COR-L47 (cell line): ENCODE results near the gene TIMP1.

Experiments used
- DNase-seq: peaks from one replicate; lab custom pipeline; 2025; lab: John Stamatoyannopoulos, UW

TIMP1 gene

DNA sequence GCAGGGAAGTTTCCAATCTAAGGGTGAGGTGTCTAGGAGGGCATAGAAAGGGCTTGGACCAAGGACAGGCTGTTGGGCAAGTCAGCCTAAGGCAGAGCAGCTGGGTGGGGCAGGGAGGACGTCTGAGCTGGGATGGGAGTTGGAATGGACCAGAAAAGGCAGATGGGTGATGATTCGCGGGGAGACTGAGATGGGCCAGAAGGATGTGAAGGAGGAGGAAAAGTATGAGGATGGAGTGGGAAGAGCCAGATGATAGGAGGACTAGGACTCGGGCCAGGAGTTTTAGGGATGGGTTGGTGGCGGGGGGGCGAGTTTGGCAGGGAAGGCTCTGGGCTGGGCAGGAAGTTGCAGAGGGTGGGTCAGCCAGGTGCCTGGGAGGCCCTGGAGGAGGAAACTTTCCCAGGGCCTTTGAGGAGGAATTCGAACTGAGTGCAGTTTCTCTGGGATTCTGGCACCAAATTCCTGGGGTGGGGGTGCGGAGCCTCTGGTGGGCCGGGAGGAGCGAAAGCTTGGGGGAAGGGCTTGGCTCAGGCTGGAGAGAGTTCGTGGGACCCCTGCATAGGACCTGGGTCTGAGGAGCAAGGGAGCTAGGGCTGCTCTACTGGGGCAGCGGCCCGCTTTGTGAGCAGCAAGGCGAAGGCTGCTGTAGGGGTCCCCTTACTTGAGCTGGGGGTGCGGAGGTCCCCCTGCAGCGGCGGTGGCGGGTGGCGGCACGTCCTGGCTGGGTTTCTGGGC lies 8.7 kb upstream of the TIMP1 start:
- DNase-seq: no peak

- DNase-seq: no peak
Observed at GRCh38 chrX:47574076-47574546, 8.1 kb upstream of the TIMP1 start.

DNA sequence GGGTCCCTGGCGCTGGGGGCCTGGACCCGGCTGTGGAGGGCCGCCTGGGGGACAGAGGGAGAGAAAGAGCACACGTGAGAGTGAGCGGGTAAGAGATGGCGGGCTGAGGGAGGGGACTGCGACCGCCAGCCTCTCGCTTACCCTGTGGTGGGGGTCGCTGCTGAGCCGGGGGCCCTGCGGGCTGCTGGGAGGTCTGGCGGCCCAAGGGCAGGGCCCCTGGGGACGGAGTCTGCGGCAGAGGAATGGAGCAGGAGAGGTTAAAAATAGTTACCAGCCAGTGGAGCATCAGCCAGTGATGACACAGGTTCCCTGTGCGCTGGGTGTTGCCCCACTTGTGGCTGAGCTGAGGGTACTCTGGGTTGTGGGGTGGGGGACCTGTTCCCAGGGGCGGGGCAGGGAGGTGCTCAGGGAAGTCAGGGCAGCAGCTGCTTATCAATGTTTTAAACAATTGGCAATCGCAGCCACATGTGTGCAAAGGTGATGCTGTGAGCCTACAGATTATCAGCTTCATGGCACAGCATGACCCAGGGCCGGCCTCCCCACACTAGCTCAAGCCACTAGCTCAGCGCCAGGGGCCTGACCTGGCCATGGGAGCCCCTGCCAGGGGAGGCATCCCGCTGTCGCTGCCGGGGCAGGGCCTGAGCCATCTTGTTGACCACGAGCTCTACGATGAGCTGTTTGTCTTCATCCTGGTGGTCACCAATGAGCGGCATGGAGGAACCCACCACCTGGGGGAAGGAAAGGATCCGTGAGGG lies 7.5 kb upstream of the TIMP1 start:
- DNase-seq: no peak

- no peak for DNase-seq
Observed at GRCh38 chrX:47576021-47576898, 6.0 kb upstream of the TIMP1 start.

GRCh38 chrX:47577424-47577823 lies 4.8 kb upstream of the TIMP1 start:
- DNase-seq: no peak

- no peak for DNase-seq
Observed at GRCh38 chrX:47577901-47578300, 4.3 kb upstream of the TIMP1 start.

DNA sequence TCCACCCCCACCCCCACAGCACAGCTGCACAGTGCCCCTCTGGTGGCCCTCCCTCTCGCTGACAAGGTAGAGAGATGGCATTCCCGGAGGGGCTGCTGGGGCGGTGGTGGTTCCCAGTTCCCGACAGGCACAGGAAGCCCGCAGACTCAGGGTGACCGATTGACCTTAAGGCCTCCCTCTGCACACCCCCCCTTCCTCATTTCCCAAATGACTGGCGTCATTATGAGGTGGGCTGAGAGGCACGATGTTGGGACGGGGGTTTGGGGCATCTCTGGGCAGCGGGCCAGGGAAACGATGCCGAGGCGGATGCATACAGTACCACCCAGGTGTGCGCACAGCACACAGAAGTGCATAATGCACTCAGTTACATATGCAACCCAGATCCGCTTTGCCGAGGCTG lies 3.5 kb upstream of the TIMP1 start:
- DNase-seq: no peak

DNA sequence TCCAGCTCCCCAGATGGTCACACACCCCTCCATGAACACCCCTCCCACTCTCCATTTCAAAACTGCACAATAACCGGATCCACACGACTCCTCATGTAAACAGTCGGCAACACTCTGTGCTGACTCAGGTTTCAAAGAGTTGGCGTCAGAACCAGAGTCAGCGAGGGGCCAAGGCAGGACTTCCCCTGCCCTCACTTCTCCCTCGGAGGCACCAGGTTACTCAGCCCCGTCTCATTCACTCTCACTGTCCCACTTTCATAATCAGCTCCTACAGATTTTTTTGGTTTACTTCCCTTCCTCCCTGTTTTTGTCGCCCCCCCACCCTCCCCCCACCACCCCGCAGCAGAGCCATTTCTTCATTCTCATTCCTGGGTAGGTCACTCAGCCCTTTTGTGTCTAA lies 2.7 kb upstream of the TIMP1 start:
- DNase-seq: no peak

DNA sequence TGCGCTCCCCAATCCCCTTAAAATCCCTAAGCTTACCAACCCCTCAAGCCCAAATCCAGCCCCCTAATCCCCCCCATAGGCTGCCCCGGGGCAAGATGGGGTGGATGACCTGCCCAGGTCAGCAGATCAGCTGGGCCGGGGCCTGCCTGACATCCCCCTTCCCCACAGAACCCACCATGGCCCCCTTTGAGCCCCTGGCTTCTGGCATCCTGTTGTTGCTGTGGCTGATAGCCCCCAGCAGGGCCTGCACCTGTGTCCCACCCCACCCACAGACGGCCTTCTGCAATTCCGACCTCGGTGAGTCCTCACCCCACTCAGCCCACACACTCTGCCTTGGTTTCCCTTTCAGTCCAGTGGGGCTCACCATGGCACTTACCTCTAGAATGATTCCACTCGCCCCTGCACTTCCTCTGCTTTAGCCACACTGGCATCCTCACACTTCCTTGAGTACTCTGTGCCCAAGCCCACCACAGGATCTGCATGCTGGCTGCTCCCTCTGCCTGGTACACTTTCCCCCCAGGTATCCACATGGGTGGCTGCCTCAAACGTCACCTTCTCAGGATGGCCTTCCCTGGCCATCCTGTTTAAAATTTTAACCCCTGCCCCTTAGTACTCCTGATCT lies 1.1 kb downstream of the TIMP1 start:
- no peak for DNase-seq

DNA sequence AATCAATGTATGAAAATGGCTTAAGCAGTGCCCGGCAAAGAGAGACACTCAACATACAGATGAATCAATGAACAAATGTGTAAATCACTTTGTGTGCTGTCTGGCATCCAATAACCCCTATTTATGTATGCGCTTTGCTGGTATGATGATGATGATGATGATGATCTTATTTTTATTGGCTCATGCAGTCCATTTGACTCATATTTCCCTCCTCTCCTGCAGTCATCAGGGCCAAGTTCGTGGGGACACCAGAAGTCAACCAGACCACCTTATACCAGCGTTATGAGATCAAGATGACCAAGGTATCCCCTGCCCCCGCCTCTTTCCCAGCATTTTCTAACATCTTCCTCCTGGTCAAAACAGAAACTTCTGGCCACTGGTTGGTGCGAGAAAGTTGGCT lies 2.5 kb downstream of the TIMP1 start:
- DNase-seq: no peak

- no peak for DNase-seq
Observed at GRCh38 chrX:47585273-47585672, 3.0 kb downstream of the TIMP1 start.

GRCh38 chrX:47586043-47586787 lies 4.0 kb downstream of the TIMP1 start:
- no peak for DNase-seq

- DNase-seq: no peak
Observed at GRCh38 chrX:47587091-47587891, 5.1 kb downstream of the TIMP1 start.

GRCh38 chrX:47587906-47588735 lies 5.9 kb downstream of the TIMP1 start:
- no peak for DNase-seq

DNA sequence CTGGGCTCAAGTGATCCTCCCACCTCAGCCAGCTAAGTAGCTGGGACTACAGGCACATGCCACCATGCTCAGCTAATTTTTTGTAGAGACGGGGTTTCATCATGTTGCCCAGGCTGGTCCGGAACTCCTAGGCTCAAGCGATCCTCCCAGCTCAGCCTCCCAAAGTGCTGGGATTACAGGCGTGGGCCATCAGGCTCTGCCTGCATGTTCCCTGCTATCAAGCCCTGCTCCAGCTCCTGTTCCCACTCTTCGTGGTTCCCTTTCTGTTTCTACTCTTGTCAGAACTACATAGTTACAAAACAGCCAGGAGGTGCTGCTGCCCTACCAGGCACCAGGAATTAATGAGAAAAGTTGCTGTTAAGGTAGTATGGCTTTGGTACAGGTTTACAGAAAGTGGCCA lies 8.7 kb downstream of the TIMP1 start:
- DNase-seq: no peak

DNA sequence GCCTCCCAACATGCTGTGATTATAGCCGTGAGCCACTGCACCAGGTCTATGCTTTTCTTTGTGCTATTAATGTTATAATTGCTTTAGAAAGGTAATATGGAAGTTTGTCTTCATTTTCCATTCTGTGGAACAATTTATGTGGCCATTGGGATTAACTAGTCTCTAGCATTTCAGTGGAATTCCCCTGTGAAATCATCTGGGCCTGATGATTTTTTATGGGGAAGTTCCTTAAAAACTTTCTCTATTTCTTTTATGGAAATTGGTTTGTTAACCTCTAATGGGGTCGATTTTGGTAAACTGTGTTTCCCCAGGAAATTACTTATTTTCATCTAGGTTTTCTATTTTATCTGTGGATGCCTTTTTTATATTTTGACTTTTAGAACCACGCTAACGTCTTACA lies 11.3 kb downstream of the TIMP1 start:
- DNase-seq: no peak

GRCh38 chrX:47595716-47596251 lies 13.5 kb downstream of the TIMP1 start:
- no peak for DNase-seq

DNA sequence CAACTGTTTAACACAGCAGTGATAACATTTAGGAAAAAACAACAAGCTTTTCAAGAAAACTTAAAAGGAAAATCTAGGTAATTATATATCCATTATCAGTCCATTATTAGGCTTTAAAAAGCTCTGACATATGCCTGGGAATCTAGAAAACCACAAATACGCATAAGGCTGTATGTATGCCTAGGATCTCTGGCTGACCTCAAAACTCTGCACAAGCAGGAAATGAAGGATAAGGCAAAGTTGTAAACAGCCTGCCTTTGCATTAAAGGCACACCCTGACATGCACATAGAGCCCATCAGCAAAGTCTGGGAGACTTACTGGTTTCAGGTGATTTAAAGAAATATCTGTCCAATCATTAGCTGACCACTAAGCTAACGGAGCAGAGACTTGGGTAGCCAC lies 14.0 kb downstream of the TIMP1 start:
- no peak for DNase-seq

DNA sequence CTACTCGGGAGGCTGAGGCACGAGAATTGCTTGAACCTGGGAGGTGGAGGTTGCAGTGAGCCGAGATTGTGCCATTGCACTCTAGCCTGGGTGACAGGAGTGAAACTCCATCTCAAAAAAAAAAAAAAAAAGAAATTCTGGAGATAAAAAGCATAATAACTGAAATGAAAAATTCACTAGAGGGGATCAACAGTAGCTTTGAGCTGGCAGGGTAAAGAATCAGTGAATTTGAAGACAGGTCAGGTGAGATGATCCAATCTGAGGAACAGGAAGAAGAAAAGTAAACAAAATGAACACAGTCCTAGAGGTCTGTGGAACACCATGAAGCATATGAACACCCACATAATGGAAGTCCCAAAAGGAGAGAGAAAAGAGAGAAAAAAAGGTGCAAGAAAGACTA lies 15.0 kb downstream of the TIMP1 start:
- DNase-seq: no peak
